ENCODE results near the gene TRAF3IP1. TPM values are rescaled to one million over a fixed set of nuclear protein-coding genes. Genes with fewer than 3 reads are reported as not detected.
A peak's percentile ranks its signal among the peaks of the same experiment; 100 is the strongest.
"Not testable (repeated sequence)": the region's sequence is repeated elsewhere in the genome, so short reads cannot be mapped to it uniquely, and the experiment has no call there.

Gene TRAF3IP1
- total RNA-seq, 1 donor from 2014 or later = 12.7 TPM

GRCh38 chr2:238439917-238440316 lies 119.6 kb downstream of the TRAF3IP1 start:
- H3K4me3 Mint-ChIP-seq = no peak overlapping the region
- H3K4me1 Mint-ChIP-seq = peaks cover 23% of the 10 kb centered on the region
- intact Hi-C loops (cut with micrococcal nuclease) = loop anchor here (1.0 kb wide), 1 partner anchor 13 kb away; no protein-coding TSS in a partner anchor

GRCh38 chr2:238440331-238440730 lies 120.0 kb downstream of the TRAF3IP1 start:
- no peaks in the 10 kb centered on the region for H3K27me3 Mint-ChIP-seq
- peak overlapping the region; percentile 45 for H3K27ac Mint-ChIP-seq
- no peak for DNase-seq
- H3K9me3 Mint-ChIP-seq = no peaks in the 10 kb centered on the region
- peaks cover 23% of the 10 kb centered on the region for H3K4me1 Mint-ChIP-seq
- intact Hi-C loops (cut with micrococcal nuclease) = no loop called here
- H3K4me3 Mint-ChIP-seq = no peak overlapping the region
- peaks cover 64% of the 10 kb centered on the region for H3K36me3 Mint-ChIP-seq (ENCODE audit: low read depth)

More at GRCh38 chr2:238439917-238440316, 119.6 kb downstream of the TRAF3IP1 start:
- Mint-ChIP-seq H3K36me3 (ENCODE audit: low read depth) (peaks cover 60% of the 10 kb centered on the region), H3K27me3 (no peaks in the 10 kb centered on the region), H3K9me3 (no peaks in the 10 kb centered on the region), H3K27ac (peak overlapping the region; percentile 21)
- DNase-seq = no peak

- no peaks in the 10 kb centered on the region for H3K27me3 Mint-ChIP-seq
- no peak overlapping the region for H3K27ac Mint-ChIP-seq
- intact Hi-C loops (cut with micrococcal nuclease) = no loop called here
- H3K4me1 Mint-ChIP-seq = peaks cover 23% of the 10 kb centered on the region
- H3K9me3 Mint-ChIP-seq = no peaks in the 10 kb centered on the region
- peaks cover 67% of the 10 kb centered on the region for H3K36me3 Mint-ChIP-seq (ENCODE audit: low read depth)
- H3K4me3 Mint-ChIP-seq = no peak overlapping the region
- DNase-seq = no peak
These were observed 120.4 kb downstream of the TRAF3IP1 start for GRCh38 chr2:238440767-238441166.

GRCh38 chr2:238441262-238442114 lies 121.2 kb downstream of the TRAF3IP1 start:
- no peak overlapping the region for H3K27ac Mint-ChIP-seq
- no peak overlapping the region for H3K4me3 Mint-ChIP-seq
- H3K4me1 Mint-ChIP-seq = peaks cover 23% of the 10 kb centered on the region
- no peak for DNase-seq
- H3K36me3 Mint-ChIP-seq (ENCODE audit: low read depth) = peaks cover 69% of the 10 kb centered on the region
- no peaks in the 10 kb centered on the region for H3K9me3 Mint-ChIP-seq
- intact Hi-C loops (cut with micrococcal nuclease) = no loop called here
- H3K27me3 Mint-ChIP-seq = no peaks in the 10 kb centered on the region

- not testable (repeated sequence) for H3K27me3 Mint-ChIP-seq, H3K27ac Mint-ChIP-seq
- peaks cover 71% of the 10 kb centered on the region for H3K36me3 Mint-ChIP-seq (ENCODE audit: low read depth)
These were observed 121.9 kb downstream of the TRAF3IP1 start for GRCh38 chr2:238442257-238442656.

GRCh38 chr2:238444242-238444641 lies 123.9 kb downstream of the TRAF3IP1 start:
- H3K36me3 Mint-ChIP-seq (ENCODE audit: low read depth) = peaks cover 59% of the 10 kb centered on the region
- no peaks in the 10 kb centered on the region for H3K27me3 Mint-ChIP-seq
- no peak overlapping the region for H3K4me3 Mint-ChIP-seq
- no peak for DNase-seq
- no peaks in the 10 kb centered on the region for H3K9me3 Mint-ChIP-seq
- intact Hi-C loops (cut with micrococcal nuclease) = no loop called here
- peak overlapping the region; percentile 7 for H3K27ac Mint-ChIP-seq
- peaks cover 13% of the 10 kb centered on the region for H3K4me1 Mint-ChIP-seq

More at GRCh38 chr2:238442257-238442656, 121.9 kb downstream of the TRAF3IP1 start:
- H3K9me3 Mint-ChIP-seq; intact Hi-C loops (cut with micrococcal nuclease); DNase-seq; H3K4me3 Mint-ChIP-seq: not testable (repeated sequence)
- peaks cover 21% of the 10 kb centered on the region for H3K4me1 Mint-ChIP-seq

- intact Hi-C loops (cut with micrococcal nuclease) = no loop called here
- Mint-ChIP-seq H3K36me3 (ENCODE audit: low read depth) (peaks cover 52% of the 10 kb centered on the region), H3K27ac (no peak overlapping the region), H3K27me3 (no peaks in the 10 kb centered on the region), H3K4me1 (no peaks in the 10 kb centered on the region), H3K4me3 (no peak overlapping the region), H3K9me3 (no peaks in the 10 kb centered on the region)
- DNase-seq = no peak
These were observed 125.3 kb downstream of the TRAF3IP1 start for GRCh38 chr2:238445409-238446190.

GRCh38 chr2:238446371-238446770 lies 126.1 kb downstream of the TRAF3IP1 start:
- peaks cover 52% of the 10 kb centered on the region for H3K36me3 Mint-ChIP-seq (ENCODE audit: low read depth)
- no peak overlapping the region for H3K27ac Mint-ChIP-seq
- H3K4me1 Mint-ChIP-seq = no peaks in the 10 kb centered on the region
- no peaks in the 10 kb centered on the region for H3K9me3 Mint-ChIP-seq
- H3K4me3 Mint-ChIP-seq = no peak overlapping the region
- intact Hi-C loops (cut with micrococcal nuclease) = no loop called here
- H3K27me3 Mint-ChIP-seq = no peaks in the 10 kb centered on the region
- no peak for DNase-seq

GRCh38 chr2:238448031-238448955 lies 128.0 kb downstream of the TRAF3IP1 start:
- peaks cover 58% of the 10 kb centered on the region for H3K36me3 Mint-ChIP-seq (ENCODE audit: low read depth)
- DNase-seq = no peak
- no peaks in the 10 kb centered on the region for H3K4me1 Mint-ChIP-seq
- H3K4me3 Mint-ChIP-seq = no peak overlapping the region
- intact Hi-C loops (cut with micrococcal nuclease) = no loop called here
- H3K27ac Mint-ChIP-seq = peak overlapping the region; percentile 46
- no peaks in the 10 kb centered on the region for H3K9me3 Mint-ChIP-seq
- no peaks in the 10 kb centered on the region for H3K27me3 Mint-ChIP-seq

GRCh38 chr2:238449241-238449640 lies 128.9 kb downstream of the TRAF3IP1 start:
- H3K27me3 Mint-ChIP-seq = no peaks in the 10 kb centered on the region
- H3K9me3 Mint-ChIP-seq = no peaks in the 10 kb centered on the region
- H3K4me1 Mint-ChIP-seq = no peaks in the 10 kb centered on the region
- intact Hi-C loops (cut with micrococcal nuclease) = no loop called here
- H3K36me3 Mint-ChIP-seq (ENCODE audit: low read depth) = peaks cover 54% of the 10 kb centered on the region
- H3K4me3 Mint-ChIP-seq = no peak overlapping the region
- H3K27ac Mint-ChIP-seq = no peak overlapping the region
- DNase-seq = no peak

- Mint-ChIP-seq H3K27ac (no peak overlapping the region), H3K4me1 (no peaks in the 10 kb centered on the region), H3K36me3 (ENCODE audit: low read depth) (peaks cover 47% of the 10 kb centered on the region), H3K4me3 (no peak overlapping the region), H3K27me3 (no peaks in the 10 kb centered on the region), H3K9me3 (no peaks in the 10 kb centered on the region)
- DNase-seq = no peak
- intact Hi-C loops (cut with micrococcal nuclease) = no loop called here
These were observed 129.6 kb downstream of the TRAF3IP1 start for GRCh38 chr2:238449909-238450417.

GRCh38 chr2:238450440-238450861 lies 130.1 kb downstream of the TRAF3IP1 start:
- no peaks in the 10 kb centered on the region for H3K4me1 Mint-ChIP-seq
- H3K27ac Mint-ChIP-seq = no peak overlapping the region
- no peak overlapping the region for H3K4me3 Mint-ChIP-seq
- no peaks in the 10 kb centered on the region for H3K9me3 Mint-ChIP-seq
- no peaks in the 10 kb centered on the region for H3K27me3 Mint-ChIP-seq
- H3K36me3 Mint-ChIP-seq (ENCODE audit: low read depth) = peaks cover 42% of the 10 kb centered on the region
- no peak for DNase-seq
- intact Hi-C loops (cut with micrococcal nuclease) = no loop called here
